HG03520 (cell line): ENCODE measurements around the gene TMCO4.

Experiments
- ATAC-seq: cut with Tn5 transposase; IDR thresholded peaks from one replicate; pipeline ENCODE4 v1.9.1; 2021; ENCODE audit warnings: mild to moderate bottlenecking, moderate library complexity; ENCODE audit not compliant: unreplicated experiment

The TMCO4 gene

DNA sequence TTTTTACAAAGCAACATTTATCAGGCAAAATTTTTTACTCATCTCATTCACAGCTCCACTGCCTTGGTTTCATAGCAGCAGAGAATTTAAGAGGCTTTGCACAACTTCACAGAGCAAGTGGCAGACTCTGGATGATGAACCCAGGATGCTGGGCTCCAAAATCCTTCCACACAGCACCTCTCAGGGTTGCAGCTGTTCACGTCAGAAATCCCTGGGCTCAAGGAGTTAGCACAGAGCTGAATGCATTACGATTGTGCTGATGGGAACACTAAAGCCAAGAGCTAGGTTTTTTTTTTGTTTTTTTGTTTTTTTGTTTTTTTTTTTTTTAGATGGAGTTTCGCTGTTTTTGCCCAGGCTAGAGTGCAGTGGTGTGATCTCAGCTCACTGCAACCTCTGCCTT, 137.4 kb downstream of the TMCO4 start:
- no peak for ATAC-seq

GRCh38 chr1:19661721-19662228, 137.9 kb downstream of the TMCO4 start:
- no peak for ATAC-seq

DNA sequence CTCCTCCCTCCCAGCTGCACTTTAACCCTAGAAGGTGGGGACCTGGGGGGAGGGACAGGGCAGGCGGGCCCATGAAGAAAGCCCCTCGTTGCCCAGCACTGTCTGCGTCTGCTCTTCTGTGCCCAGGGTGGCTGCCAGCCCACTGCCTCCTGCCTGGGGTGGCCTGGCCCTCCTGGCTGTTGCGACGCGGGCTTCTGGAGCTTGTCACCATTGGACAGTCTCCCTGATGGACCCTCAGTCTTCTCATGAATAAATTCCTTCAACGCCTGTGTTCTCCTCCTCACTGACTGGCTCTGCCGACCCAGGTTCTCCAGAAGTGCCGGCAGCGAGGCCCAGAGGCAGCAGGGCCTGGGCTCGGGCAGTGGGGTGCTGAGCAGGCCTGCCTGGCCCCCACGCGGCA, 141.5 kb downstream of the TMCO4 start:
- ATAC-seq, result no peak

- ATAC-seq, result no peak
Measured at GRCh38 chr1:19657511-19657910, 142.2 kb downstream of the TMCO4 start.

- no peak for ATAC-seq
Measured at GRCh38 chr1:19656780-19657466, 142.8 kb downstream of the TMCO4 start.

GRCh38 chr1:19656134-19656779, 143.5 kb downstream of the TMCO4 start:
- ATAC-seq, result no peak

GRCh38 chr1:19655718-19656080, 144.0 kb downstream of the TMCO4 start:
- no peak for ATAC-seq

GRCh38 chr1:19654886-19655717, 144.6 kb downstream of the TMCO4 start:
- ATAC-seq, result no peak

- no peak for ATAC-seq
Measured at GRCh38 chr1:19654386-19654785, 145.3 kb downstream of the TMCO4 start.

DNA sequence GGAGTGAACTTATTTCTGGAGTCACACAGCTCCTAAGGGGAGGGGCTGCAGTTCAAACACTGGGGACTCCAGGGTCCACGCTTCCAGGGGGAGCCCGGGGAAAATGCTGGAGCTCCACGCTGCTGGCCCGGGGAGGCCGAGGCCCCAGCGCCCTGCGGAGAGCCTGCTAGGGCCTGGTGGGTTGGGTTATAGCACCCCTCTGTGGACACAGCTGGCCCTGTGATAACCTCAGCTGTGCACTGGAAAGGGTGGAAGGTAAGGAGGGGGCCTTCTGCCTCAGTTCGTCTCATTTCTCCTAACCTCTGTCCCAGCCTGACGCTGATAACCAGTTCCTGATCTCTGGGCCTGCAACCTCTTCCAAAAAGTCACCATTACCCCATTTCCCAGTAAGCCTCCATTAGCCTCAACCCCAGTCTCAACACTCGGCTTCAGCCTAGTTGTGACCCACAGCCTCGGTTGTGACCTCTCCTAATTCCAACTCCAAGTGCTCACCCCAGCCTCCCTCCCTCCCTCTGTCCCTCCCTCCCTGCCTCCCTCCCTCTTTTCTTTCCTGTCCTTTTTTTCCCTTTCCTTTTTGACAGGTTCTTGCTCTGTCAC, 148.5 kb downstream of the TMCO4 start:
- no peak for ATAC-seq

DNA sequence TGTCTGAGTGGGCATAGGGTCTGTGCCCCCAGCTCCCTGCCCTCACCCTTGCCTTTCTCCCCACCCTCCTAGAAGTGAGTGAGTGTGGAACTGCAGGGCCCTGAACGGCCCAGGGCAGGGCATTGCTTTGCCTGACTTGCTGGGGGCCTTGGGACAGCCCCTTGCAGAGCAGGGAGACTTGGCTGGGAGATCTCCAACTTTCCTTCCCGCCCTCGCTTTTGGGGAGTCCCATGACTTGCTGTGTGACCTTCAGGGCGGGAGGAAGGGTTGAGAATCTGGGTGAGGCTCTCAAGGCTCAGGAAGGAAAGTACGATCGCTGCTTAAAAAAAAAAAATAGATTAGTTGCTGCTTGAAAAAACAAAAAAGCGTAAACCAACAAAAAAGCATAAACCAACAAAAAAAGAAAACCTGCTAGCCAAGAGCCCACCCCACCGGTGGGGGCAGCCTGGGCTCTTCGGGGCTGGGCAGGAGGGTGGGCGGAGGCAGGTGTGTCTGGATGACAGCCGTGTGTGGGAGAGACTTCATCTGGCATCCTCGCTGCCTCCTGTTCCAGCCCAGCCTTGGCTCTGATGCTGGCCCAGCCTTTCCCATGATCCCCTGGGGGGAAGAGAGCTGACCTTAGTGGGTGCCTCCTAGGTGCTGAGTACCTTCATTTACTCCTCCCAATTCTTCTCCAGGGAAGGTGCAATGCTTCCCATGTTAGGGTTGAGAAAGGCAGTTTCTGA, 149.1 kb downstream of the TMCO4 start:
- ATAC-seq, result no peak

DNA sequence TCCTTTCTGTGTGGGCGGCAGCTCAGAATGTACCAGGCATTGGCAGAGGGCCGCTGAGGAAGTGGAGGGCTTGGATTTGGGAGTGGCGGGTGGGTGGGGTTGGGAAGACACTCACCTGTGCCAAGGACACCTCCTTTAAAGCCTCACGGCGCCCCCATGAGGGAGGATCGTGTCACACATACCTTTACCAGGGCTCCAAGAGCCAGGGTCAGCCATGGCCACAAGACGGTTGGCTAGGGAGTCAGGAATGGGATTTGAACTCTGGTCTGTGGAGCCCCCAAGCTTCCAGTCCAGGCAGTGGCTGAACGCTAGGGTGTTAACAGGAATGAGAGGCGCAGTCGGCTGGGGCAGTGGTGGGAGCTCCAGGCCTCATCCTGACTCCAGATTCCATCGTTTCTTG, 151.0 kb downstream of the TMCO4 start:
- no peak for ATAC-seq

DNA sequence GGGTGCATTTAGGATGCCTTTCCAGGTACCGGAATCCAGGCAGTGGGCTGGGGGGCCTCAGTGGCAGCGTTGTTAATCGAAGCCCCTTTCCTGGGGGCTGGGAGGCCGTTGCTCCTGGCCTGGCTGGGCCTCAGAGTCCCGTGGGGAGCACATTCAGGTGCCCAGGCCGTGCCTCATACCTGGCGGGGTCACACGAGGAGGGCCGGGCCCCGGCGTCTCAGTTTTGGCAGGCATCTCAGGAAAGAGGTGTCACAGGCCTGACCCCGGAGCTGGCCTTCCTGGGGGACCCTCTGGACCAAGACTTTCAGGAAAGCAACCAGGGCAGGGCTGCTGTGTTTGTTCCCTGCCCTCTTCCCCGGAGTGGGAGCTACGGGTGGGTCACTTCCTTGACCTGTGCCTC, 151.5 kb downstream of the TMCO4 start:
- no peak for ATAC-seq

DNA sequence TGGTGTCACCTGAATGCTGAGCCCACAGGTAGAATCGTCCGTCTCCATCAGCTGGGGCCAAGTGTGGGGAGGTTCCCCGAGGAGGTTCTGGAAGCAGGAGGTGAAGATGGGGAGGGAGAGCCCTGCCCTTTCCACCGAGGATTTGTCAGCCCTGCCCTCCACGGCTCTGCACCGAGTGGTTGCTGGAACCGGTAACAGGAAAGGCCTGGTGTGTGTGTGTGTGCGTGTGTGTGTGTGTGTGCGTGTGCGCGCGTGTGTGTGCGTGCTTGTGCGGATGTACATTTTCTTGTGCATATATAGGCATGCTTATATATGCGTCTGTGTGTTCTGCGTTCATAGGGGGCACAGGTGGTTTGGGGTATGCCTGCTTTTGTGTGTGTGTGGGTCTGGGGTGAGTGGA, 152.1 kb downstream of the TMCO4 start:
- ATAC-seq, result no peak

DNA sequence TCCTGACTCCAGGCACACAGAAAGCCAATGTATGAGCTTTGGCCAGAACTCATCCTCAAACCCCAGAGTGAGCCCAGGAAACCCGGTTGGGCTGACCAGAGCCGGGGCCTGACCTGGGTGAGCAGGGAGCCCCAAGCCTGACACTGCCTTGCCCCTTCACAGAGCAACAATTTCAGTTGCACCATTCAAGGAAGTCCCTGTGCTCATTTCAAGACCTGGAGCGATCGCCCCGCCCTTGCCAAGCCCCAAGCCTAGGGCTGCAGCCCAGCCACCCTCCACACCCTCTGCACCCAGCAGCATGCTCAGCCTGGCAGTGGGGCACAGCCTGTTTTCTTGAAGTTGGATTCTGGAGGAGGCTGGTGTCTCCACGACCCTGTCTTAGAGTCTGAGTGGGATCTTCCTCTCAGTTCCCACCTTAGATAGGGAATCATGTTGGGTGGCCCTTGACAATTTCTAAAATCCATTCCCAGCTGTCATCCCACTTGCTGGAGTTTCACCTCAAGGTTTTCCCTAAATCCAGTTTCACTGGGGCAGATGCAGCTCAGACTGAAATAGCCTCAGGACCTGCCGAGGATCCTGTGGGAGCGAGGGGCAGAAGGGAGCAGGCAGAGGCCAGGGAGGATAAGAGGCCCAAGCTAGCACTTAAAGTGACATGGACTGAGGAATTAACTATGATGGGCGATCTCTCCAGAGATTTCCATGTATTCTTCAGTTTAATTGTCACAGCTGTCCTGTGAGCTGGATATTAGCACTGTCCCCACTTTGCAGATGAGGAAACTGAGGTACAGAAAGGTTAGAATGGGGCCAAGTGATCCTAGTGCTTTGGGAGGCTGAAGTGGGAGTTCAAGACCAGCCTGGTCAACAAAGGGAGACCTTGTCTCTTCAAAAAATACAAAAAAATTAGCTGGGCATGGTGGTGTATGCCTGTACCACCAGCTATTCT, 153.1 kb downstream of the TMCO4 start:
- no peak for ATAC-seq

DNA sequence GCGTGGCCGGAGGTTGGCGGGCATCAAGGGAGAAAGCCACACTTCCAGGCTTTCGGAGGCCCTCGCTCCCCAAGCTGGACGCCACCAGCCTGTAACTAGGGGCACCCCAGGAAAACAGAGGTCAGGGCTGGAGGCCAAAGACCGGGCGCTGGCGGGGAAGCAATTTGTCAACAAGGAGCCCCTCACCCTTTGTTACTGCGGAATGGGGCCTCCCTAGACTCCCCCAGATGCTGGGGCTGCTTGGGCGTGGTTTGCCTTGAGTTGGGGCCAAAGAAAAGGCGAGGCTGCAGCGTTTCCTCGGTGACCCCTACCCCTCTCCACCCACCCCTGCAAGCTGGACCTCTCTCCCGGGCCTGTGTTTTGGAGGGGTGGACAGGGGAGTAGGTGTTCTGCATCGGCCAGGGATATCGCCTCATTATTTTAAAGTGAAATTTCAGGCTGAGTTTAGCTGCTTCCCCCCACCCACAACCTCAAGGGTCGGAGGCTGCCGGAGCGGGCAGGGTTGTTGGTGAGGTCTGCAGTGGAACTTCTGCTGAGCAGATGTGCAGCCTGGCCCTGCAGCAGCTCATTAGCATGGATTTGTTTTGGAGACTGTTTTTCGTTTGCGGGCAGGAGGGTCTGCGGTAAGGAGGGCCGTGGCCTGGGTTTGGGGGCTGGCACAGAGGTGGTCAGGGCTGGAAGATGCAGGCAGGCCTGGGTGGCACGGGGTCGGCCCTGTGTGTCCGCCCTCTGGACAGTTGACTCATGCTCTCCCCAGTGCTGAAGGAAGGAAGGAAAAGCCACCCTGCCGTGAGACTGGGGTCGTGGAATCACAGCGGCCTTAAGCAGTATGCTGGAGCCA, 154.1 kb downstream of the TMCO4 start:
- no peak for ATAC-seq

GRCh38 chr1:19644681-19645410, 154.9 kb downstream of the TMCO4 start:
- peak; percentile 19 for ATAC-seq

DNA sequence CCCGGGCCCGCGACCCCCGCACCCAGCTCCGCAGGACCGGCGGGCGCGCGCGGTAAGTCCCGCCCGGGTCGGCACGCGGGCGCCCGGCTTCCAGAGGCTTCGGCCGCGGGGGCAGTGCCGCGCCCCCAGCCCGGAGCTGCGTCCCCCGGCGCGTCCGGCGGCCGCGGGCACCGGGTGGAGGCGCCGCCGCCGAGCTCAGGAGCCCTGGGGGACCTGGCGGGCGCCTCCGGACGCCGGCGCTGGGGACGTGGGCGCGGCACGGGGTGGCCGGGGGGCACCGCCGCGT, 155.4 kb downstream of the TMCO4 start:
- ATAC-seq, result peak; percentile 19
